Measurements from ENCODE around the gene AATF. TPM values are rescaled to one million over a fixed set of nuclear protein-coding genes. Genes with fewer than 3 reads are reported as not detected.
"Not testable (repeated sequence)": the region's sequence is repeated elsewhere in the genome, so short reads cannot be mapped to it uniquely, and the experiment has no call there.

Gene AATF
- total RNA-seq, 1 donor from 2014 or later: 86.1 TPM

- H3K36me3 Mint-ChIP-seq (ENCODE audit: low read depth): no peaks in the 10 kb centered on the region
- no peak for TF ChIP-seq CTCF (IDR thresholded peaks at IDR 0.05)
- POLR2A ChIA-PET: no interaction called here
- no peaks in the 10 kb centered on the region for H3K9me3 Mint-ChIP-seq
- H3K27ac Mint-ChIP-seq: no peak overlapping the region
- no peak overlapping the region for H3K4me3 Mint-ChIP-seq
- no peak for DNase-seq
- H3K4me1 Mint-ChIP-seq: no peaks in the 10 kb centered on the region
- CTCF ChIA-PET: interaction anchor here (0.7 to 1.5 kb wide), 2 partner anchors 21 to 22 kb away, joined by 3 to 4 read pairs; no protein-coding TSS in a partner anchor
- intact Hi-C loops (cut with micrococcal nuclease): no loop called here
- peaks cover 6% of the 10 kb centered on the region for H3K27me3 Mint-ChIP-seq
- ATAC-seq (ENCODE audit: low read depth): no peak
Observed at GRCh38 chr17:37068266-37068665, 119.5 kb downstream of the AATF start.

DNA sequence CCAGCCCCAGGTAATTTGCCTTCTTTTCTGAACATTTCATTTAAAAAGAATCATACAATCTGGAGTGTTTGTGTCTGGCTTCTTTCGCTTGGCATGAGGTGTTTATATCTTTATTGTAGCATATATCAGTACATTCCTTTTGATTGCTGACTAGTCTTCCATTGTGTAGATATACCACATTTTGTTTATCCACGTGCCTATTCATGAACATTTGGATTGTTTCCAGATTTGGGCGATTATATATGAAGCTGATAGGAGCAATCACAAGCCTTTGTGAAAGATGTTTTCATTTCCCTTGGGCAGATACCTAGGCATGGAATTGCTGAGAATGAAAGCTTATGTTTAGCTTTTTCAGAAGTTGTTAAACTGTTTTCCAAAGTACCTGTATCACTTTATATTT lies 120.3 kb downstream of the AATF start:
- Mint-ChIP-seq H3K4me1 (no peaks in the 10 kb centered on the region), H3K27me3 (peaks cover 6% of the 10 kb centered on the region), H3K36me3 (ENCODE audit: low read depth) (no peaks in the 10 kb centered on the region), H3K4me3 (no peak overlapping the region), H3K27ac (no peak overlapping the region), H3K9me3 (no peaks in the 10 kb centered on the region)
- ATAC-seq (ENCODE audit: low read depth) (no peak), DNase-seq (no peak)
- ChIA-PET POLR2A (no interaction called here), CTCF (interaction anchor here (1.1 kb wide), 1 partner anchor 150 kb away, joined by 3 read pairs; no protein-coding TSS in a partner anchor)
- TF ChIP-seq CTCF (IDR thresholded peaks at IDR 0.05): no peak
- intact Hi-C loops (cut with micrococcal nuclease): no loop called here

GRCh38 chr17:37073464-37073863 lies 124.7 kb downstream of the AATF start:
- H3K27me3 Mint-ChIP-seq; DNase-seq; H3K27ac Mint-ChIP-seq; H3K4me3 Mint-ChIP-seq; H3K36me3 Mint-ChIP-seq (ENCODE audit: low read depth); intact Hi-C loops (cut with micrococcal nuclease); POLR2A ChIA-PET; H3K9me3 Mint-ChIP-seq; CTCF ChIA-PET; ATAC-seq (ENCODE audit: low read depth); H3K4me1 Mint-ChIP-seq: not testable (repeated sequence)

- intact Hi-C loops (cut with micrococcal nuclease): no loop called here
Observed at GRCh38 chr17:37079065-37079708, 130.4 kb downstream of the AATF start.

DNA sequence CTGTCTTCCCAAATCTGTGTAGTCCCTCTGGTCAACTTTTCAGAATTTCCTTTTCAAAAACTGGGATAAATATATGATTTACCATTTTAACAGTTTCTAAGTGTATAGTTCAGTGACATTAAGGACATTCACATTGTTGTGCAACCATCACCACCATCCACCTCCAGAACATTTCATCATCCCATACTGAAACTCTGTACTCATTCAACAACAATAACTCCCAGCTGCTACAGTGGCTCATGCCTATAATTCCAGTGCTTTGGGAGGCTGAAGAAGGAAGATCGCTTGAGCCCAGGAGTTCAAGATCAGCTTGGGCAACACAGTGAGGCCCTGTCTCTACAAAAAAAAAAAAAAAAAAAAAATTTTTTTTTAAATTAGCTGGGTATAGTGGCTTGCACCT lies 131.0 kb downstream of the AATF start:
- Mint-ChIP-seq H3K9me3 (peaks cover 10% of the 10 kb centered on the region), H3K27me3 (no peaks in the 10 kb centered on the region), H3K36me3 (ENCODE audit: low read depth) (no peaks in the 10 kb centered on the region), H3K4me3 (no peak overlapping the region), H3K4me1 (no peaks in the 10 kb centered on the region), H3K27ac (no peak overlapping the region)
- ChIA-PET POLR2A (no interaction called here), CTCF (no interaction called here)
- no peak for TF ChIP-seq CTCF (IDR thresholded peaks at IDR 0.05)
- intact Hi-C loops (cut with micrococcal nuclease): no loop called here
- DNase-seq: no peak
- no peak for ATAC-seq (ENCODE audit: low read depth)

More at GRCh38 chr17:37079065-37079708, 130.4 kb downstream of the AATF start:
- CTCF ChIA-PET: no interaction called here
- no peak for DNase-seq
- Mint-ChIP-seq H3K27ac (no peak overlapping the region), H3K9me3 (peaks cover 10% of the 10 kb centered on the region), H3K36me3 (ENCODE audit: low read depth) (no peaks in the 10 kb centered on the region), H3K27me3 (no peaks in the 10 kb centered on the region), H3K4me3 (no peak overlapping the region), H3K4me1 (no peaks in the 10 kb centered on the region)
- TF ChIP-seq CTCF (IDR thresholded peaks at IDR 0.05): no peak
- ATAC-seq (ENCODE audit: low read depth): no peak
- POLR2A ChIA-PET: no interaction called here

GRCh38 chr17:37081287-37081686 lies 132.5 kb downstream of the AATF start:
- DNase-seq: no peak
- no peak for ATAC-seq (ENCODE audit: low read depth)
- POLR2A ChIA-PET: no interaction called here
- peaks cover 10% of the 10 kb centered on the region for H3K9me3 Mint-ChIP-seq
- H3K36me3 Mint-ChIP-seq (ENCODE audit: low read depth): peaks cover 7% of the 10 kb centered on the region
- no peaks in the 10 kb centered on the region for H3K27me3 Mint-ChIP-seq
- H3K4me3 Mint-ChIP-seq: no peak overlapping the region
- intact Hi-C loops (cut with micrococcal nuclease): no loop called here
- CTCF ChIA-PET: no interaction called here
- TF ChIP-seq CTCF (IDR thresholded peaks at IDR 0.05): no peak
- H3K27ac Mint-ChIP-seq: no peak overlapping the region
- H3K4me1 Mint-ChIP-seq: no peaks in the 10 kb centered on the region
